ENCODE results near the gene TCERG1L. TPM values are rescaled to one million over a fixed set of nuclear protein-coding genes. Genes with fewer than 3 reads are reported as not detected.

The TCERG1L gene
- total RNA-seq, 1 experiment from 2014 or later = not detected

DNA sequence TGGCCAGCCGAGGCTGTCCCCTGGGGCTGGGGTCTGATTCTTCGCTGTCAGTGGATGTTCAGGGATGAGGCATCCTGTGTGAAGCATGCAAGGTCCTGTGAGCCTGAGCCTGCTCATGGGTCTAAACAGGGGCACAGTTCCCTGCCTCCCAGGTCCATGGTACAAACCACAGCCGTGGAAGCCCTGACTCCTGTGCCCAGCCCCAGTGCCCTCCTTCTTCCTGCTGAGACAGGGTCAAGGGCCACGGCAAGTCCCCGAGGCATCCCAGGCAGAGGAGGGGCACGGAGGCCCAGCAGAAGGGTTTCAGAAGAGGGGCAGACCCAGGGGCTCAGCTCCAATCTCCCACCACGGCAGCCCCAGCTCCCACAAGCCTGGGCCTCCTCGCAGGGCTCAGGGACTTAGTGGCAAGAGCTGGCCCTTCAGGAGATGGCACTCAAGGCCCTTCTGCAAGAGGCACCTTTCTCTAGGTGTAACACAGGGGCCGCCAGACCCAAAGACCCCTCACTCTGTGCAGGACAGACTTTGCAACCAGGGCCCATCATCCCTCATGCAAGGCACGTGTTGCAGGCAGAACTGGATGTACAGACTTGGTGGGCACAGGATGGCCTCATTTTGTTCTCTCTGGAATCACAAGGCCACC, 248.8 kb downstream of the TCERG1L start:
- Histone ChIP-seq H3K36me3 (ENCODE audit: control insufficient read depth, insufficient read depth, low read length) (no peaks in the 10 kb centered on the region), H3K4me1 (ENCODE audit: control insufficient read depth, insufficient read depth, low read length) (no peaks in the 10 kb centered on the region), H3K27me3 (ENCODE audit: control insufficient read depth, insufficient read depth, low read length) (peaks cover 4% of the 10 kb centered on the region; the same call in 1 of the 2 replicates), H3K9me3 (ENCODE audit: control insufficient read depth, insufficient read depth, low read depth, low read length) (no peaks in the 10 kb centered on the region), H3K27ac (ENCODE audit: low read length) (no peak overlapping the region), H3K4me3 (ENCODE audit: low read depth in 2 of 2, low read length in 2 of 2) (no peak overlapping the region)
- DNase-seq (ENCODE audit: low read depth, low spot score) (no peak), ATAC-seq (no peak)
- ChIA-PET CTCF (no interaction called here), POLR2A (no interaction called here)
- intact Hi-C loops (cut with micrococcal nuclease; ENCODE audit: unreplicated experiment) = no loop called here
- no peak for TF ChIP-seq TCF7L2 (IDR thresholded peaks at IDR 0.05; ENCODE audit: low read depth, low read length)
- TF ChIP-seq, protein P1, sequence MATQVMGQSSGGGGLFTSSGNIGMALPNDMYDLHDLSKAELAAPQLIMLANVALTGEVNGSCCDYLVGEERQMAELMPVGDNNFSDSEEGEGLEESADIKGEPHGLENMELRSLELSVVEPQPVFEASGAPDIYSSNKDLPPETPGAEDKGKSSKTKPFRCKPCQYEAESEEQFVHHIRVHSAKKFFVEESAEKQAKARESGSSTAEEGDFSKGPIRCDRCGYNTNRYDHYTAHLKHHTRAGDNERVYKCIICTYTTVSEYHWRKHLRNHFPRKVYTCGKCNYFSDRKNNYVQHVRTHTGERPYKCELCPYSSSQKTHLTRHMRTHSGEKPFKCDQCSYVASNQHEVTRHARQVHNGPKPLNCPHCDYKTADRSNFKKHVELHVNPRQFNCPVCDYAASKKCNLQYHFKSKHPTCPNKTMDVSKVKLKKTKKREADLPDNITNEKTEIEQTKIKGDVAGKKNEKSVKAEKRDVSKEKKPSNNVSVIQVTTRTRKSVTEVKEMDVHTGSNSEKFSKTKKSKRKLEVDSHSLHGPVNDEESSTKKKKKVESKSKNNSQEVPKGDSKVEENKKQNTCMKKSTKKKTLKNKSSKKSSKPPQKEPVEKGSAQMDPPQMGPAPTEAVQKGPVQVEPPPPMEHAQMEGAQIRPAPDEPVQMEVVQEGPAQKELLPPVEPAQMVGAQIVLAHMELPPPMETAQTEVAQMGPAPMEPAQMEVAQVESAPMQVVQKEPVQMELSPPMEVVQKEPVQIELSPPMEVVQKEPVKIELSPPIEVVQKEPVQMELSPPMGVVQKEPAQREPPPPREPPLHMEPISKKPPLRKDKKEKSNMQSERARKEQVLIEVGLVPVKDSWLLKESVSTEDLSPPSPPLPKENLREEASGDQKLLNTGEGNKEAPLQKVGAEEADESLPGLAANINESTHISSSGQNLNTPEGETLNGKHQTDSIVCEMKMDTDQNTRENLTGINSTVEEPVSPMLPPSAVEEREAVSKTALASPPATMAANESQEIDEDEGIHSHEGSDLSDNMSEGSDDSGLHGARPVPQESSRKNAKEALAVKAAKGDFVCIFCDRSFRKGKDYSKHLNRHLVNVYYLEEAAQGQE (IDR thresholded peaks at IDR 0.05; ENCODE audit: insufficient read depth in 1 of 2, low read depth in 2 of 2, low read length in 1 of 2) = no peak
- TF ChIP-seq POLR2AphosphoS5 (IDR thresholded peaks at IDR 0.05; ENCODE audit: low read depth, low read length) = no peak
- TF ChIP-seq SIN3A (IDR thresholded peaks at IDR 0.05; ENCODE audit: borderline replicate concordance, insufficient read depth, low read depth, low read length) = no peak
- TF ChIP-seq, protein P2, sequence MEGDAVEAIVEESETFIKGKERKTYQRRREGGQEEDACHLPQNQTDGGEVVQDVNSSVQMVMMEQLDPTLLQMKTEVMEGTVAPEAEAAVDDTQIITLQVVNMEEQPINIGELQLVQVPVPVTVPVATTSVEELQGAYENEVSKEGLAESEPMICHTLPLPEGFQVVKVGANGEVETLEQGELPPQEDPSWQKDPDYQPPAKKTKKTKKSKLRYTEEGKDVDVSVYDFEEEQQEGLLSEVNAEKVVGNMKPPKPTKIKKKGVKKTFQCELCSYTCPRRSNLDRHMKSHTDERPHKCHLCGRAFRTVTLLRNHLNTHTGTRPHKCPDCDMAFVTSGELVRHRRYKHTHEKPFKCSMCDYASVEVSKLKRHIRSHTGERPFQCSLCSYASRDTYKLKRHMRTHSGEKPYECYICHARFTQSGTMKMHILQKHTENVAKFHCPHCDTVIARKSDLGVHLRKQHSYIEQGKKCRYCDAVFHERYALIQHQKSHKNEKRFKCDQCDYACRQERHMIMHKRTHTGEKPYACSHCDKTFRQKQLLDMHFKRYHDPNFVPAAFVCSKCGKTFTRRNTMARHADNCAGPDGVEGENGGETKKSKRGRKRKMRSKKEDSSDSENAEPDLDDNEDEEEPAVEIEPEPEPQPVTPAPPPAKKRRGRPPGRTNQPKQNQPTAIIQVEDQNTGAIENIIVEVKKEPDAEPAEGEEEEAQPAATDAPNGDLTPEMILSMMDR (IDR thresholded peaks at IDR 0.05) = no peak
- no TSS peak for BruUV-seq (replicated peaks)
- in situ Hi-C loops (cut with HindIII; ENCODE audit: low pct_unique_long_range_greater_than_20kb, low sequenced_read_pairs) = no loop called here

DNA sequence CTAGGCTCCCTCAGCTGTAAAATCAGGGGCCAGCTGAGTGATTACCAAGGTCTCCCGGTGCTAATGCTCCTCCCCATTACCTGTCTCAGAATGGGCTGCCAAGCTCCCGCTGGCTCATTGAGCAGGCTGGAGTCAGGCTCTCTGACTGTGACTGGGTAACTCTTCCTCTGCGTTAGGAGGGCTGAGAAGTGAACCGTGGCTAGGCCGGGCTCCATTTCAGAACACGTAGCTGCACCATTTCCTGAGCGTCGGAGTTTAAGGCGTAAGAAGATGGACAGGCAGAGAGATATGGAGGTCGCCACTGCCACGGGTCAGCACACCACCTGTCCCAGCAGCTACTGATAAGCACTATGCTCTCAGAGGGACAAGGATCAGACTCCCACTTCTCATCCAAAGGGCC, 250.3 kb downstream of the TCERG1L start:
- no TSS peak for BruUV-seq (replicated peaks)
- DNase-seq (ENCODE audit: low read depth, low spot score) = no peak
- H3K27ac ChIP-seq (ENCODE audit: low read length) = no peak overlapping the region
- ChIA-PET POLR2A (no interaction called here), CTCF (no interaction called here)
- TF ChIP-seq, protein P1 (IDR thresholded peaks at IDR 0.05; ENCODE audit: insufficient read depth in 1 of 2, low read depth in 2 of 2, low read length in 1 of 2) = no peak
- TF ChIP-seq SIN3A (IDR thresholded peaks at IDR 0.05; ENCODE audit: borderline replicate concordance, insufficient read depth, low read depth, low read length) = no peak
- no peak for TF ChIP-seq POLR2AphosphoS5 (IDR thresholded peaks at IDR 0.05; ENCODE audit: low read depth, low read length)
- TF ChIP-seq, protein P2 (IDR thresholded peaks at IDR 0.05) = no peak
- no peak for TF ChIP-seq TCF7L2 (IDR thresholded peaks at IDR 0.05; ENCODE audit: low read depth, low read length)
- no peak overlapping the region for H3K4me3 ChIP-seq (ENCODE audit: low read depth in 2 of 2, low read length in 2 of 2)
- in situ Hi-C loops (cut with HindIII; ENCODE audit: low pct_unique_long_range_greater_than_20kb, low sequenced_read_pairs) (no loop called here), intact Hi-C loops (cut with micrococcal nuclease; ENCODE audit: unreplicated experiment) (no loop called here)
- ATAC-seq = no peak
- H3K36me3 ChIP-seq (ENCODE audit: control insufficient read depth, insufficient read depth, low read length) = no peaks in the 10 kb centered on the region
- H3K27me3 ChIP-seq (ENCODE audit: control insufficient read depth, insufficient read depth, low read length) = no peaks in the 10 kb centered on the region
- H3K4me1 ChIP-seq (ENCODE audit: control insufficient read depth, insufficient read depth, low read length) = no peaks in the 10 kb centered on the region
- H3K9me3 ChIP-seq (ENCODE audit: control insufficient read depth, insufficient read depth, low read depth, low read length) = no peaks in the 10 kb centered on the region

All from Panc1 (cell line).